WTC11 (cell line): Measurements from ENCODE around the gene ZNF763. TPM values are rescaled to one million over a fixed set of nuclear protein-coding genes. Genes with fewer than 3 reads are reported as not detected.

ENCODE experiments used
- ATAC-seq: fragments of 200-7000 bp; cut with Tn5 transposase; 2 replicates; pipeline ENCODE4 v1.10.0; 2021; ENCODE audit warnings: mild to moderate bottlenecking, moderate library complexity
- CTCF ChIA-PET: fragments of 300-600 bp; sonication (Branson Sonifier 250); formaldehyde crosslinking; loops from one replicate; lab custom pipeline; 2021; ENCODE audit warnings: antibody characterized with exemption; lab: Charles Lee
- POLR2A ChIA-PET: fragments of 350-600 bp; sonication (Branson Sonifier 250); formaldehyde crosslinking; loops from one replicate; lab custom pipeline; 2021; ENCODE audit warnings: antibody characterized with exemption; lab: Charles Lee
- DNase-seq: peaks from one replicate; pipeline ENCODE4 v3.0.0; 2021; ENCODE audit warnings: low spot score
- H3K27ac Mint-ChIP-seq: 2 replicates; pipeline ENCODE4 v1.8.0; 2021; ENCODE audit warnings: mixed read lengths
- H3K27me3 Mint-ChIP-seq: 2 replicates; pipeline ENCODE4 v1.8.0; 2021; ENCODE audit warnings: low read depth, mild to moderate bottlenecking, moderate library complexity, mixed read lengths
- H3K36me3 Mint-ChIP-seq: 2 replicates; pipeline ENCODE4 v1.8.0; 2021; ENCODE audit warnings: mixed read lengths
- H3K4me1 Mint-ChIP-seq: 2 replicates; pipeline ENCODE4 v1.8.0; 2022; ENCODE audit warnings: mixed read lengths
- H3K4me3 Mint-ChIP-seq: 2 replicates; pipeline ENCODE4 v1.8.0; 2021; ENCODE audit warnings: mild to moderate bottlenecking, moderate library complexity, mixed read lengths
- H3K9me3 Mint-ChIP-seq: 2 replicates; pipeline ENCODE4 v1.8.0; 2021; ENCODE audit warnings: mixed read lengths
- CREM ChIP-seq: sonication (generic); formaldehyde crosslinking; IDR thresholded peaks from 2 replicates; pipeline ENCODE4 v1.8.1; 2022; ENCODE audit warnings: mild to moderate bottlenecking, missing genetic modification reagents, moderate library complexity
- E2F1 ChIP-seq: sonication (generic); formaldehyde crosslinking; IDR thresholded peaks from 2 replicates; pipeline ENCODE4 v1.8.0; 2022; ENCODE audit warnings: mild to moderate bottlenecking, missing genetic modification reagents
- E2F5 ChIP-seq: sonication (generic); formaldehyde crosslinking; IDR thresholded peaks from 2 replicates; pipeline ENCODE4 v1.8.1; 2022; ENCODE audit warnings: mild to moderate bottlenecking, moderate library complexity, missing genetic modification reagents
- EMX1 ChIP-seq: fragments of 250-450 bp; sonication (Bioruptor Pico); IDR thresholded peaks from 2 replicates; pipeline ENCODE4 v1.8.0; 2021; ENCODE audit warnings: mild to moderate bottlenecking
- ESRRA ChIP-seq: sonication (generic); formaldehyde crosslinking; IDR thresholded peaks from 2 replicates; pipeline ENCODE4 v1.8.1; 2022; ENCODE audit warnings: mild to moderate bottlenecking, missing genetic modification reagents, borderline replicate concordance
- FOXP1 ChIP-seq: sonication (generic); formaldehyde crosslinking; IDR thresholded peaks from 2 replicates; pipeline ENCODE4 v1.8.0; 2022; ENCODE audit warnings: missing genetic modification reagents, mild to moderate bottlenecking, moderate library complexity, borderline replicate concordance
- HMGXB4 ChIP-seq: sonication (generic); formaldehyde crosslinking; IDR thresholded peaks from 2 replicates; pipeline ENCODE4 v1.8.1; 2023; ENCODE audit warnings: mild to moderate bottlenecking, moderate library complexity, missing genetic modification reagents
- IRF2 ChIP-seq: sonication (generic); formaldehyde crosslinking; IDR thresholded peaks from 2 replicates; pipeline ENCODE4 v1.8.0; 2022; ENCODE audit warnings: low read depth, missing genetic modification reagents, borderline replicate concordance
- MAX ChIP-seq: sonication (generic); formaldehyde crosslinking; IDR thresholded peaks from 2 replicates; pipeline ENCODE4 v1.8.0; 2022; ENCODE audit warnings: mild to moderate bottlenecking, missing genetic modification reagents
- NFE2L1 ChIP-seq: sonication (generic); formaldehyde crosslinking; IDR thresholded peaks from 2 replicates; pipeline ENCODE4 v1.8.1; 2023; ENCODE audit warnings: missing genetic modification reagents
- NR1H2 ChIP-seq: sonication (generic); formaldehyde crosslinking; IDR thresholded peaks from 2 replicates; pipeline ENCODE4 v1.9.0; 2021; ENCODE audit warnings: mild to moderate bottlenecking, moderate library complexity, missing genetic modification reagents
- NR3C1 ChIP-seq: sonication (generic); formaldehyde crosslinking; conservative IDR thresholded peaks from 2 replicates; pipeline ENCODE4 v1.8.1; 2023; ENCODE audit warnings: low read depth, mild to moderate bottlenecking, missing genetic modification reagents
- PRRX2 ChIP-seq: fragments of 250-450 bp; sonication (Bioruptor Pico); IDR thresholded peaks from 2 replicates; pipeline ENCODE4 v1.8.0; 2021; ENCODE audit warnings: mild to moderate bottlenecking
- RELA ChIP-seq: sonication (generic); formaldehyde crosslinking; IDR thresholded peaks from 2 replicates; pipeline ENCODE4 v1.8.1; 2022; ENCODE audit warnings: missing genetic modification reagents, mild to moderate bottlenecking, borderline replicate concordance
- SMAD3 ChIP-seq: sonication (generic); formaldehyde crosslinking; IDR thresholded peaks from 2 replicates; pipeline ENCODE4 v1.8.0; 2022; ENCODE audit warnings: missing genetic modification reagents, mild to moderate bottlenecking, borderline replicate concordance
- TP53 ChIP-seq: sonication (generic); formaldehyde crosslinking; IDR thresholded peaks from 2 replicates; pipeline ENCODE4 v1.8.1; 2023; ENCODE audit warnings: mild to moderate bottlenecking, missing genetic modification reagents
- ZBTB21 ChIP-seq: sonication (generic); formaldehyde crosslinking; IDR thresholded peaks from 2 replicates; pipeline ENCODE4 v1.8.1; 2023; ENCODE audit warnings: mild to moderate bottlenecking, missing genetic modification reagents, borderline replicate concordance
- ZMAT4 ChIP-seq: fragments of 250-450 bp; sonication (Bioruptor Pico); IDR thresholded peaks from 2 replicates; pipeline ENCODE4 v1.9.0; 2021; ENCODE audit warnings: mild to moderate bottlenecking
- ZNF138 ChIP-seq: sonication (generic); formaldehyde crosslinking; conservative IDR thresholded peaks from 2 replicates; pipeline ENCODE4 v1.8.1; 2022; ENCODE audit warnings: mild to moderate bottlenecking, moderate library complexity, missing genetic modification reagents
- ZNF281 ChIP-seq: sonication (generic); formaldehyde crosslinking; IDR thresholded peaks from 2 replicates; pipeline ENCODE4 v1.8.0; 2023; ENCODE audit warnings: mild to moderate bottlenecking, missing genetic modification reagents
- ZNF512 ChIP-seq: sonication (generic); formaldehyde crosslinking; IDR thresholded peaks from 2 replicates; pipeline ENCODE4 v1.8.1; 2022; ENCODE audit warnings: missing genetic modification reagents, borderline replicate concordance
- ZNF671 ChIP-seq: fragments of 250-450 bp; sonication (Bioruptor Pico); IDR thresholded peaks from 2 replicates; pipeline ENCODE4 v1.8.0; 2021; ENCODE audit warnings: mild to moderate bottlenecking
- total RNA-seq: library from RNA; stranded (reverse); gene quantifications from 3 replicates; pipeline ENCODE4 v1.2.3, GENCODE V29; 2021

ZNF763 gene
- total RNA-seq, 1 experiment from 2014 or later = 2.9 TPM

- CTCF ChIA-PET = no interaction called here
- no peak for TF ChIP-seq EMX1 (CRISPR knock-in tag)
- no peak for TF ChIP-seq ZNF671 (CRISPR knock-in tag)
- TF ChIP-seq ESRRA = no peak
- TF ChIP-seq ZNF138 = no peak
- TF ChIP-seq ZBTB21 (CRISPR knock-in tag) = no peak
- TF ChIP-seq MAX (CRISPR knock-in tag) = no peak
- no peak for TF ChIP-seq FOXP1 (CRISPR knock-in tag)
- DNase-seq (no peak), ATAC-seq (no peak)
- Mint-ChIP-seq H3K27me3 (no peaks in the 10 kb centered on the region; the same call in 1 of the 2 replicates), H3K9me3 (peaks cover 34% of the 10 kb centered on the region), H3K27ac (no peak overlapping the region), H3K4me3 (no peak overlapping the region), H3K36me3 (peaks cover 24% of the 10 kb centered on the region), H3K4me1 (no peaks in the 10 kb centered on the region)
- POLR2A ChIA-PET = interaction anchor here (0.7 kb wide), 1 partner anchor 167 kb away, joined by 5 read pairs; the partner anchor contains the start of gene ZNF20
Observed at GRCh38 chr19:11973019-11973810, 8.4 kb downstream of the ZNF763 start.

GRCh38 chr19:11978492-11979100 is 13.8 kb downstream of the ZNF763 start:
- peaks cover 17% of the 10 kb centered on the region for H3K27me3 Mint-ChIP-seq
- ATAC-seq = no peak
- H3K4me1 Mint-ChIP-seq = 0 out of 2 replicates have a peak, but pooled peaks cover 3% of the 10 kb centered on the region
- POLR2A ChIA-PET = no interaction called here
- H3K27ac Mint-ChIP-seq = no peak overlapping the region
- peaks cover 82% of the 10 kb centered on the region for H3K9me3 Mint-ChIP-seq
- DNase-seq = no peak
- peaks cover 71% of the 10 kb centered on the region for H3K36me3 Mint-ChIP-seq
- no peak overlapping the region for H3K4me3 Mint-ChIP-seq
- CTCF ChIA-PET = no interaction called here
- no peak for TF ChIP-seq NR3C1
- no peak for TF ChIP-seq ESRRA
- TF ChIP-seq ZMAT4 = no peak
- TF ChIP-seq FOXP1 (CRISPR knock-in tag) = no peak
- no peak for TF ChIP-seq NR1H2 (CRISPR knock-in tag)
- no peak for TF ChIP-seq TP53
- TF ChIP-seq RELA = no peak
- TF ChIP-seq E2F5 (CRISPR knock-in tag) = no peak
- TF ChIP-seq ZNF512 (CRISPR knock-in tag) = no peak
- no peak for TF ChIP-seq EMX1 (CRISPR knock-in tag)

GRCh38 chr19:11979527-11979926 is 14.7 kb downstream of the ZNF763 start:
- Mint-ChIP-seq H3K27ac (no peak overlapping the region), H3K4me1 (peaks cover 4% of the 10 kb centered on the region; the same call in 1 of the 2 replicates), H3K36me3 (peaks cover 71% of the 10 kb centered on the region), H3K9me3 (peaks cover 78% of the 10 kb centered on the region), H3K27me3 (peaks cover 17% of the 10 kb centered on the region), H3K4me3 (no peak overlapping the region)
- no peak for ATAC-seq
- CTCF ChIA-PET = no interaction called here
- TF ChIP-seq HMGXB4 (CRISPR knock-in tag) = no peak
- no peak for TF ChIP-seq E2F1 (CRISPR knock-in tag)
- no peak for TF ChIP-seq IRF2 (CRISPR knock-in tag)
- TF ChIP-seq CREM (CRISPR knock-in tag) = no peak
- TF ChIP-seq PRRX2 (CRISPR knock-in tag) = no peak
- TF ChIP-seq NFE2L1 (CRISPR knock-in tag) = no peak
- no peak for TF ChIP-seq ZNF281 (CRISPR knock-in tag)
- TF ChIP-seq MAX (CRISPR knock-in tag) = no peak
- TF ChIP-seq SMAD3 (CRISPR knock-in tag) = no peak
- TF ChIP-seq ZNF671 (CRISPR knock-in tag) = no peak
- POLR2A ChIA-PET = no interaction called here
- DNase-seq = no peak
